Spinal cord (tissue), 10 donors: ENCODE measurements around the gene MCF2L2. TPM values are rescaled to one million over a fixed set of nuclear protein-coding genes. Genes with fewer than 3 reads are reported as not detected.

Experiments
- DNase-seq, 6 donors: peaks; one replicate each; pipeline versions ENCODE4 v3.0.0 to v3.0.0-alpha.2; 2013 to 2015; ENCODE audit warnings: low spot score in 6 of 6, low read depth in 4 of 6
- H3K27ac ChIP-seq: one replicate; pipeline ENCODE4 v1.5.1; 2013; ENCODE audit warnings: low read depth, low read length, control low read depth
- H3K27me3 ChIP-seq: one replicate; pipeline ENCODE4 v1.6.1; 2013; ENCODE audit warnings: low read length; ENCODE audit not compliant: control insufficient read depth, insufficient read depth
- H3K36me3 ChIP-seq: one replicate; pipeline ENCODE4 v1.6.1; 2013; ENCODE audit warnings: low read length; ENCODE audit not compliant: control insufficient read depth, insufficient read depth
- H3K4me1 ChIP-seq: one replicate; pipeline ENCODE4 v1.6.1; 2013; ENCODE audit warnings: low read length; ENCODE audit not compliant: control insufficient read depth, insufficient read depth
- H3K4me3 ChIP-seq: one replicate; pipeline ENCODE4 v1.5.1; 2013; ENCODE audit warnings: low read depth, low read length, control low read depth
- H3K9me3 ChIP-seq: one replicate; pipeline ENCODE4 v1.6.1; 2013; ENCODE audit warnings: low read length; ENCODE audit not compliant: control insufficient read depth, insufficient read depth
- WGBS: methylation state at CpG from one replicate; pipeline ENCODE4 v1.1.5; 2013; ENCODE audit warnings: missing lambda C conversion rate; ENCODE audit not compliant: insufficient coverage; 5-methylcytosine and 5-hydroxymethylcytosine counted together
- polyA plus RNA-seq, 2 donors: library from polyadenylated mRNA; unstranded; fragments of 120-200 nt; gene quantifications; one replicate each; pipeline ENCODE4 v1.2.1, GENCODE V29; 2013; ENCODE audit not compliant: insufficient read length in 2 of 2
- total RNA-seq, 2 donors: library from RNA; depleted of rRNA in 1 of 2; stranded (reverse); fragments of 120-200 nt in 1 of 2; fragments of >200 nt in 1 of 2; gene quantifications; one replicate each; pipeline versions ENCODE4 v1.2.3 to v1.2.4, GENCODE V29; 2013 to 2014
- donor health status: healthy.

The MCF2L2 gene
- total and polyA plus RNA-seq, 4 donors: 9.6 to 29.6 (median 18.8) TPM

- Histone ChIP-seq H3K27ac (no peak overlapping the region), H3K36me3 (no peaks in the 10 kb centered on the region), H3K9me3 (no peaks in the 10 kb centered on the region), H3K4me3 (no peak overlapping the region), H3K27me3 (no peaks in the 10 kb centered on the region), H3K4me1 (no peaks in the 10 kb centered on the region)
- DNase-seq: peak in 1 of 6 donors; percentile 12
- WGBS: 38% methylated on average over 3 of the region's 8 CpGs
Measured at GRCh38 chr3:183339461-183340086, 88.8 kb downstream of the MCF2L2 start.

GRCh38 chr3:183338520-183338919, 89.9 kb downstream of the MCF2L2 start:
- Histone ChIP-seq H3K4me1 (no peaks in the 10 kb centered on the region), H3K36me3 (no peaks in the 10 kb centered on the region), H3K9me3 (no peaks in the 10 kb centered on the region), H3K4me3 (no peak overlapping the region), H3K27me3 (no peaks in the 10 kb centered on the region), H3K27ac (no peak overlapping the region)
- DNase-seq: no peak
- WGBS: 93% methylated on average over 6 of the region's 7 CpGs

- DNase-seq: no peak
- Histone ChIP-seq H3K36me3 (no peaks in the 10 kb centered on the region), H3K4me3 (no peak overlapping the region), H3K27me3 (no peaks in the 10 kb centered on the region), H3K9me3 (no peaks in the 10 kb centered on the region), H3K4me1 (no peaks in the 10 kb centered on the region), H3K27ac (no peak overlapping the region)
- WGBS: 40% methylated on average over 1 of the region's 8 CpGs
Measured at GRCh38 chr3:183332487-183332886, 95.9 kb downstream of the MCF2L2 start.

- Histone ChIP-seq H3K27me3 (no peaks in the 10 kb centered on the region), H3K36me3 (no peaks in the 10 kb centered on the region), H3K4me1 (no peaks in the 10 kb centered on the region), H3K9me3 (no peaks in the 10 kb centered on the region), H3K4me3 (no peak overlapping the region), H3K27ac (no peak overlapping the region)
- WGBS: 90% methylated on average over 2 of the region's 3 CpGs
- no peak for DNase-seq
Measured at GRCh38 chr3:183331498-183331897, 96.9 kb downstream of the MCF2L2 start.

GRCh38 chr3:183330881-183331280, 97.5 kb downstream of the MCF2L2 start:
- Histone ChIP-seq H3K4me3 (no peak overlapping the region), H3K36me3 (no peaks in the 10 kb centered on the region), H3K4me1 (no peaks in the 10 kb centered on the region), H3K27ac (no peak overlapping the region), H3K27me3 (no peaks in the 10 kb centered on the region), H3K9me3 (no peaks in the 10 kb centered on the region)
- no peak for DNase-seq
- 86% methylated on average over 2 of the region's 3 CpGs for WGBS

GRCh38 chr3:183329543-183329942, 98.9 kb downstream of the MCF2L2 start:
- DNase-seq: no peak
- 100% methylated on average over 1 of the region's 1 CpG for WGBS
- Histone ChIP-seq H3K4me1 (no peaks in the 10 kb centered on the region), H3K9me3 (no peaks in the 10 kb centered on the region), H3K36me3 (no peaks in the 10 kb centered on the region), H3K4me3 (no peak overlapping the region), H3K27ac (no peak overlapping the region), H3K27me3 (no peaks in the 10 kb centered on the region)

- H3K36me3 ChIP-seq: no peaks in the 10 kb centered on the region
- H3K27ac ChIP-seq: no peak overlapping the region
- no peak overlapping the region for H3K4me3 ChIP-seq
- WGBS: no CpG with 5 or more reads among the region's 1 CpG
- H3K9me3 ChIP-seq: no peaks in the 10 kb centered on the region
- no peak for DNase-seq
- no peaks in the 10 kb centered on the region for H3K4me1 ChIP-seq
- H3K27me3 ChIP-seq: no peaks in the 10 kb centered on the region
Measured at GRCh38 chr3:183328823-183329222, 99.6 kb downstream of the MCF2L2 start.

- no peak for DNase-seq
- Histone ChIP-seq H3K27me3 (no peaks in the 10 kb centered on the region), H3K36me3 (no peaks in the 10 kb centered on the region), H3K4me1 (no peaks in the 10 kb centered on the region), H3K9me3 (no peaks in the 10 kb centered on the region), H3K27ac (no peak overlapping the region), H3K4me3 (no peak overlapping the region)
- WGBS: no CpG with 5 or more reads among the region's 1 CpG
Measured at GRCh38 chr3:183328164-183328563, 100.3 kb downstream of the MCF2L2 start.

- WGBS: 100% methylated on average over 3 of the region's 5 CpGs
- Histone ChIP-seq H3K4me1 (no peaks in the 10 kb centered on the region), H3K27me3 (no peaks in the 10 kb centered on the region), H3K4me3 (no peak overlapping the region), H3K27ac (no peak overlapping the region), H3K9me3 (no peaks in the 10 kb centered on the region), H3K36me3 (no peaks in the 10 kb centered on the region)
- no peak for DNase-seq
Measured at GRCh38 chr3:183327343-183327742, 101.1 kb downstream of the MCF2L2 start.

GRCh38 chr3:183324083-183324482, 104.3 kb downstream of the MCF2L2 start:
- Histone ChIP-seq H3K4me3 (no peak overlapping the region), H3K27ac (no peak overlapping the region)
- WGBS: 100% methylated on average over 3 of the region's 5 CpGs

More at GRCh38 chr3:183324083-183324482, 104.3 kb downstream of the MCF2L2 start:
- Histone ChIP-seq H3K27me3 (no peaks in the 10 kb centered on the region), H3K4me1 (no peaks in the 10 kb centered on the region), H3K36me3 (no peaks in the 10 kb centered on the region), H3K9me3 (no peaks in the 10 kb centered on the region)
- DNase-seq: no peak
